ENCODE results near the gene TAS2R60.

The TAS2R60 gene

DNA sequence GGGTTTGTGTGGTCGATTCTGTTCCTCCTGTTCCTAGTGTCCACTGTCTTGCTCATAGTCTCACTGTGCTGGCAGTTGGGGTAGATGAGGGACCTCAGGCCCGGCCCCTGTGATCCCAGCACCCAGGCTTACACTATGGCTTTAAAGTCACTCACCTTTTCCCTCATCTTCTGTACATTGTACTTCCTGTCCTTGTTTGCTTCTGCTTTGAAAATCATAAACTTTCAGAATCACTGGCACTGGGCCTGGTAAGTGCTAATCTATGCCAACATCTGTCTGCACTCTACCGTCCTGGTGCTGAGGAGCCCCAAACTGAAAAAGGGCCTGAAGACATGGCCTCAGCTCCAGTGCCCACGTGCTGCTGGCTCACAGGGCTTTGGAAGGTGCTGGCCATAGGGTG lies 5.7 kb upstream of the TAS2R60 start:
- DNase-seq (ENCODE audit: low read depth, low spot score) = no peak

- no peak for DNase-seq (ENCODE audit: low read depth, low spot score)
Measured at GRCh38 chr7:143439866-143440265, 3.4 kb upstream of the TAS2R60 start.

DNA sequence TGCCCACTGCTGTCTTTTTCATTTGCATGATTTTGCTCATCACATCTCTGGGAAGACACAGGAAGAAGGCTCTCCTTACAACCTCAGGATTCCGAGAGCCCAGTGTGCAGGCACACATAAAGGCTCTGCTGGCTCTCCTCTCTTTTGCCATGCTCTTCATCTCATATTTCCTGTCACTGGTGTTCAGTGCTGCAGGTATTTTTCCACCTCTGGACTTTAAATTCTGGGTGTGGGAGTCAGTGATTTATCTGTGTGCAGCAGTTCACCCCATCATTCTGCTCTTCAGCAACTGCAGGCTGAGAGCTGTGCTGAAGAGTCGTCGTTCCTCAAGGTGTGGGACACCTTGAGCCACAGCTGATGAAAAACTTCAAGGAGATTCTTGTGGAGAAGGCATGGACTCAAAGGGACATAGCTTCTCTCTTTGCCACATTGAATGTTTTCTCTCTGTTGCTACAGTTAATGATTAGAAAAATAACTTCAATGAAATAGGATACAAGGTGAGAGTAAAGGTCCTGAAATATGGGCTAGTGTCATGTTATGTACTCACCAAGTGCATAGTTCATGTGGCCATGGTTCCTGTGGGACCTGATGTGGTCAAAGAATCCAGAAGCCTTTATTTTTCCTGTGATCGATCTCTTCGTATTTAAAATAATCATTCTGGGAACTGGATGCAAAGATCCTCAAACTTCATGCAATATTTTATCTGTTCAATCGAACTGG lies 970 bp downstream of the TAS2R60 start:
- DNase-seq (ENCODE audit: low read depth, low spot score) = no peak

DNA sequence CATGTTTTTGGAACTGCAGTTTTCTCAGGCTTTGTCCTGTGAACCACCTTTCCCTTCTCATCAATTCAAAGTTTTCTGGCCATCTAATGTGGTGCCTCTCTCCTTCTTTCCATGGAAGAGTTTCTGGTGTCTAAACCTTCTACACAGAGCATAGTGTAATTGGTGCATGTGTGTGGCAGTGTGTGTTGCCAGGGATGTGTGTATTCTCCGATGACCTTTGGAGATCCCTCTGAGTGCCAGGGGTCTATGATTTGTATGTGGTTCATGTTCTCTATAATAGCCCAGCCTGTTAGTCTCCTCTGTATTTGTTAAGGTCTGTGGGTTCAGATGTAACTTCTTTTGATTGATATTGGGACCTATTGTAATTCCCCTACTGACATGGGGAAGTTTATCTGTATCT lies 1.5 kb downstream of the TAS2R60 start:
- DNase-seq (ENCODE audit: low read depth, low spot score) = no peak

- no peak for DNase-seq (ENCODE audit: low read depth, low spot score)
Measured at GRCh38 chr7:143447466-143447865, 4.2 kb downstream of the TAS2R60 start.

GRCh38 chr7:143448429-143448828 lies 5.2 kb downstream of the TAS2R60 start:
- no peak for DNase-seq (ENCODE audit: low read depth, low spot score)

- no peak for DNase-seq (ENCODE audit: low read depth, low spot score)
Measured at GRCh38 chr7:143449793-143450192, 6.5 kb downstream of the TAS2R60 start.

DNA sequence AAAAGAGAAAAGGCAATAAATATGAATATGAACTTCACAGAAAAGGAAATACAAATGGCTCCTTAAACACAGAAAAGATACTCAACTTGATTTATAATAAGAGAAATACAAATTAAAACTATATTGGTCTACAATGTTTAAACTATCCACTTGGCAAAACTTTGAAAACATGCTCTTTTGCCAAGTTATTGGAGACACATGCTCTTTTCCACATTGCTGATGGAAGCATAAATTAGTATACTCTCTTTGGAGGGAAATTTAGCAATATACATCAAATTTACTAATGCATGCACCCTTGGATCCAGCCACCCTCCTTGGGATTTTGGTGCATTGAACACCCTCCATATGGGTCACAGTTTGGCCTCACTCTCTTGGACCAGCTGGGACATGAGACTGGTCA lies 7.9 kb downstream of the TAS2R60 start:
- no peak for DNase-seq (ENCODE audit: low read depth, low spot score)

GRCh38 chr7:143451746-143452145 lies 8.5 kb downstream of the TAS2R60 start:
- no peak for DNase-seq (ENCODE audit: low read depth, low spot score)

GRCh38 chr7:143452495-143452894 lies 9.2 kb downstream of the TAS2R60 start:
- DNase-seq (ENCODE audit: low read depth, low spot score) = no peak

- DNase-seq (ENCODE audit: low read depth, low spot score) = no peak
Measured at GRCh38 chr7:143454091-143454680, 10.9 kb downstream of the TAS2R60 start.

DNA sequence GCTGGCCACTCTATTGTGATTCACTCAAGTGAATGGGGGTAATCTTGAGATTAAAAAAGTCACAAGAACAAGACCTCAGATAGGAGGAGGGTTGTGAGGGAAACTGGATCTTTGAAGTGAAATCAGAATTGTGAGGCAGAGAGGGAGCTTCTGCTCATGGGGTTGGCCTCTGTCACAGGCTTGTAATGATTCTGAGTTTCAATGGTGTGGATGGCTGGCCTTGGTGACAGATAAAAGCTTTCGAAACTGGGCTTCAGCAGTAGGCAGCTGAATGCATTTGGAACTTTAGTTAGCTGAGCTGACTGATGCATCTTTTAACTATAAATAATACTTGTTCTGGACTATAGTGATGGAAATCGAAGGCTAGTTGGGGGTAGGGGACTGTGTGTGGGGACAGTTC lies 12.2 kb downstream of the TAS2R60 start:
- DNase-seq (ENCODE audit: low read depth, low spot score) = no peak

DNA sequence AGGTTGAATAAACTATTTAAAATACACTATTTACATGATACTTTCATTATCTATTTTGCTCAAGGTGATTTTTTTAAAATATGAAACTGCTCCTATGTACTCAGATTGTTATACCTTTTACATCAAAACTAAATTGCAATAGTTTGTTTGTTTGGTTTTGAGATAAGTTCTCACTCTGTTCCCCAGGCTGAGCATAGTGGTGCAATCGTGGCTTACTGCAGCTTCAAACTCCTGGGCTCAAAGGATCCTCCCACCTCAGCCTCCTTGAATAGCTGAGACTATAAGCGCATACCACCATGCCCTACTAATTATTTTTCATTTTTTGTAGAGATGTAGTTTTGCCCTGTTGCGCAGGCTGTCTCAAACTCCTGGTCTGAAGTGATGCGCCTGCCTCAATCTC lies 12.7 kb downstream of the TAS2R60 start:
- DNase-seq (ENCODE audit: low read depth, low spot score) = no peak

DNA sequence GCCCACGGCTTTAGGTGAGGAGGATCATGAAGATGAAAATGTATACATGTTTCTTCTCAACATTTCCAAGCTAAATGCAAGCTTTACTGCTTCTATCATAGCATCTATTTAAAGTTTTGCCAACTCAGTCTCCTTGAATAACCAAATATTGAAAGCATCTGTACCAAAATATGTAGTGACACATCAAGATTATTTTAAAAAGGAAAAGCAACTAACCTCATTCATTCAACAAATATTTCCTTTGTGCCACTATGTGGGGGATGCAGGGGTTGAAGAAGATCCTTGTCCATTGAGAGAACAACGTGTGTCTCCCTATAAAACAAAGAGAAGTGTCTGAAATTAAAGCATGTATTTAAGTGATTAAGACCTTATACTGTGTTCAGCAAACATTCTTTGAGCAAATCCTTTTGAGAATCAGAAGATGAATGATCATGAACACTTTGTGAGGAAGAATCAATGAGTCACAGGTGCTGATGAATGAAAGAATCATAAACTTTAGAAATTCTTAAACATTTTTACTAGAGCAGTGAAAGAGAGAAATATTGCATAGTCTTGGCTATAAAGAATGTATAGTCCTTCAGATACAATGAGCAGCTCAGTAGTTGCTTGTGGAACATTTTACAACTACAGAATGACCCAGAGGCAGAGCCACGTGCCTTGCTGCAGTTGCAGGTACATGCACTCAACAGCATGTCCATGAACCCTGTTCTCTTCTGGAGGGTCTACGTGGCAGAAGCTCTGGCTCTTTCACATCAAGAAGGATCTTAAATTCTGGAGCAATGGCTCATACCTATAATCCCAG lies 13.9 kb downstream of the TAS2R60 start:
- no peak for DNase-seq (ENCODE audit: low read depth, low spot score)

DNA sequence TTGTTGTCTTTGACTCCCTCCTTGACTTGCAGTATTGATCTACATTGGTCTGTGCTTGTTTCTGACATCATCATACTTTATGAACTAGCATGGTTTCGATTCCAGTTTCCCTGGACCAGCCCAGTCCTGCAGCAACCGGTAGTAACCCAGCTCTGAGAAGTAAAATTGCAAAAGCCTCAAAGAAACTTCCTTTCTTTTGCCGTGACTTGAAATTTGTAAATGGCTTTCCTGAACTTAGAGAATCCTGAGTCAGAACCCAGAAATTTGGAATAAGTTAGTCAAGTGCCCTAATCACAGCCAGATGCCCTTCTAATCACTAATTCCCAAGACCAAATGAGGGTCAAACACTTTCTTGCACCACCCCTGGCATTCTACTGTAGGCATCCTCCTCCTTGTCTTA lies 15.0 kb downstream of the TAS2R60 start:
- DNase-seq (ENCODE audit: low read depth, low spot score) = no peak

DNA sequence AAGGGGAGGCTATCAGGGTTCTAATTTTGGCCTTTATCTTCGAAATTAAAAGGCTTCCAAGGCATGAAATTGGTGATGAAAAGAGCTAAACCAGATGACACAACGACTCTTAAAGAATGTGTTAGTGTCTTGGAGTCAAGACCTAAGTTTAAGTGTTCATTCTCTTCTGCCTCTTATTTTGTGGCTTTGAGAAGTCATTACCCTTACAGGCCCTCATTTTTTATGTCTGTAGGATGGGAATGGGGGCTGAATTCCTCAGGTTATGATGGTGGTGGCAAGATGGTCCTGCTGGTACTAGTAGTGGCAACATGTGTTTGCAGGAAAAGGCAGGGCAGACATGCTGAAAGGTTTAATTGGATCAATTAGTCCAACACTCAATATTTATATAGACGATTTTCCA lies 15.4 kb downstream of the TAS2R60 start:
- DNase-seq (ENCODE audit: low read depth, low spot score) = no peak

DNA sequence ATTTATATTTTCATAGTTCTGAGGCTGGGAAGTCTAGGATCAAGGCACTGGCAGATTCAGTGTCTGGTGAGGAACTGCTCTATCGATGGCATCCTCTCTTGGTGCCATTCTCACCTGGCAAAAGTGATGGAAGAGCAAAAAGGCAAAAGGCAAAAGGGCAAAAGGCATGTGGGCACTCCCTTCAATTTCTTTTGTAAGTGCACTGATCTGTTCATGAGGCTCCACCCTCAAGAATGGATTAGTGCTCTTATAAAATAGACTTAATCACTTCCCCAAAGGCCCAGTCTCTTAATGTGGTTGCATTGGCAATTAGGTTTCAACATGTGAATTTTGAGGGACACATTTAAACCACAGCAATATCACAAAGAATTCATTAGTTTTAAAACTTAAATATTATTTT lies 16.1 kb downstream of the TAS2R60 start:
- DNase-seq (ENCODE audit: low read depth, low spot score) = no peak

GRCh38 chr7:143460271-143460979 lies 17.2 kb downstream of the TAS2R60 start:
- DNase-seq (ENCODE audit: low read depth, low spot score) = no peak

DNA sequence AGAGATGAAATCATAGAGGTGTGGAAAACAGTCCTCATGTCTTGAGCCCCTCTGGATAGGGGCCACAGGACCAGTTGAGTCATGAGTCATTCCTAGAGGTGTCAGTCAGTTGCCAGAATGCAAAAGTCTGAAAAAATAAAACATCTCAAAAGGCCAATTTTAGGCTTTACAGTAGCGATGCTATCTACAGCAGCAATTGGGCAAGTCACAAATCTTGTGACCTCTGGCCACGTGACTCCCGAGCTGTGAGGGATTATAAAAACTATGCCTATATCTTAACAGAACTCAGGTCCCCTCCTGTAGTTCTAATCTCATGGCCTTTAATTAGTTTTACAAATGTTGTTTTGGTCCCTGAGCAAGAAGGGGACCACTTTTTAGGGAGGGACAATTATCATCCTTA lies 18.8 kb downstream of the TAS2R60 start:
- DNase-seq (ENCODE audit: low read depth, low spot score) = no peak

DNA sequence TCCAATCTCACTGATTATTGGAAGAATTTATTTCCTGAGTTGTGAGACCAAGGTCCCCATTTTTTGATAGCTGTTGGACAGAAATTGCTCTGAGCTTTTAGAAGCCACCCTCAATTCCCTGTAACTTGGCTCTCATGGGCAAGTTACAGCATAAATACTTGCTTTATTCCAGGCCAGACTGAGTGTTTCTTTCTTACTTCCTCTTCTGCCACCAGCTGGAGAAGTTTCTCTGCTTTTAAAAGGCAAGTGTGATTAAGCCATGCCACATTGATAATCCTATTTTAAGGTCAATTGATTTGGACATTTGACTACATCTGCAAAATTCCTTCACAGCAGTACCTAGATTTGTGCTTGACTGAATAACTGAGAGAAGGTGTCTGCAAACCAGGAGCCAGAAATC lies 20.3 kb downstream of the TAS2R60 start:
- DNase-seq (ENCODE audit: low read depth, low spot score) = no peak

- DNase-seq (ENCODE audit: low read depth, low spot score) = no peak
Measured at GRCh38 chr7:143463957-143464356, 20.7 kb downstream of the TAS2R60 start.

DNA sequence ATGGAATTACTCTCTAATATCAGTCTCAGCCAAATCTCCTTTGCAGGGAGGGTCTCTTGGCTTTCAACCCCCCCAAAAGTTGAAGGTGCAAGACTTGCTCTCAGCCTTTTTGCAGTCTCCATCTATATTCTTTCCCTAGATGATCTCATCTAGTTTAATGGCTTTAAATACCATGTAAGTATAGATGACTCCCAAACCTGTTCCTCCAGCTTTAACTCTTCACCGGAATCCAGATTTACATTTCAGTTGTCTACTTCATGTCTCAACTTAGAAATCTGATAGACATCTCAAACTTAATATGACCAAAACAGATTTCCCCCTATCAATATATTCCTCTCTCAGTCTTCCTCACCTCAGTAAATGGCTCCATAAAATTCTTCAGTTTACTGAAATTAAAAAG lies 24.5 kb downstream of the TAS2R60 start:
- no peak for DNase-seq (ENCODE audit: low read depth, low spot score)
